ENCODE results near the gene BLOC1S3.

Gene BLOC1S3

GRCh38 chr19:45146741-45147205, 31.8 kb upstream of the BLOC1S3 start:
- no peak for FAIRE-seq

- no peak for FAIRE-seq
Observed at GRCh38 chr19:45147835-45148676, 30.5 kb upstream of the BLOC1S3 start.

GRCh38 chr19:45149129-45149528, 29.5 kb upstream of the BLOC1S3 start:
- no peak for FAIRE-seq

- FAIRE-seq: no peak
Observed at GRCh38 chr19:45150180-45150579, 28.4 kb upstream of the BLOC1S3 start.

GRCh38 chr19:45150751-45151281, 27.8 kb upstream of the BLOC1S3 start:
- FAIRE-seq: no peak

GRCh38 chr19:45151320-45151719, 27.3 kb upstream of the BLOC1S3 start:
- FAIRE-seq: no peak

- FAIRE-seq: no peak
Observed at GRCh38 chr19:45151821-45152503, 26.6 kb upstream of the BLOC1S3 start.

GRCh38 chr19:45152504-45153338, 25.9 kb upstream of the BLOC1S3 start:
- no peak for FAIRE-seq

- no peak for FAIRE-seq
Observed at GRCh38 chr19:45153339-45154063, 25.1 kb upstream of the BLOC1S3 start.

GRCh38 chr19:45154064-45154827, 24.3 kb upstream of the BLOC1S3 start:
- FAIRE-seq: no peak

- no peak for FAIRE-seq
Observed at GRCh38 chr19:45156011-45156630, 22.5 kb upstream of the BLOC1S3 start.

- no peak for FAIRE-seq
Observed at GRCh38 chr19:45156751-45157150, 21.8 kb upstream of the BLOC1S3 start.

GRCh38 chr19:45158503-45159209, 19.9 kb upstream of the BLOC1S3 start:
- no peak for FAIRE-seq

- no peak for FAIRE-seq
Observed at GRCh38 chr19:45159210-45159970, 19.2 kb upstream of the BLOC1S3 start.

- FAIRE-seq: no peak
Observed at GRCh38 chr19:45159971-45160324, 18.6 kb upstream of the BLOC1S3 start.

GRCh38 chr19:45160870-45161737, 17.5 kb upstream of the BLOC1S3 start, which contains the start of gene NKPD1:
Gene NKPD1, minus strand, starts transcription at chr19:45160982. Its CDS starts 832 bp downstream, at chr19:45160150.
- FAIRE-seq: no peak

- FAIRE-seq: no peak
Observed at GRCh38 chr19:45161738-45162607, 16.6 kb upstream of the BLOC1S3 start.
